Psoas muscle (tissue), 8 donors: ENCODE measurements around the gene ADCY5. TPM values are rescaled to one million over a fixed set of nuclear protein-coding genes. Genes with fewer than 3 reads are reported as not detected.

ENCODE experiments used
- ATAC-seq, 4 donors: fragments of 200-7000 bp; cut with Tn5 transposase; one replicate each; pipeline ENCODE4 v1.9.1; 2020; ENCODE audit warnings: moderate library complexity in 3 of 4, mild to moderate bottlenecking in 2 of 4
- DNase-seq, 2 donors: peaks; one replicate each; pipeline ENCODE4 v3.0.0-alpha.2; 2020
- H3K27ac ChIP-seq: fragments of 200-600 bp; one replicate; pipeline ENCODE4 v1.8.0; 2022
- H3K27me3 ChIP-seq, 3 donors: fragments of 200-600 bp in 1 of 3; one replicate each; pipeline versions ENCODE4 v1.6.1 to v1.8.0; 2013 to 2022; ENCODE audit warnings: low read length in 2 of 3, mild to moderate bottlenecking in 2 of 3, moderate library complexity in 1 of 3; ENCODE audit not compliant: insufficient read depth in 3 of 3
- H3K36me3 ChIP-seq, 2 donors: fragments of 200-600 bp in 1 of 2; one replicate each; pipeline versions ENCODE4 v1.6.1 to v1.8.0; 2013 to 2022; ENCODE audit warnings: low read depth in 1 of 2, mild to moderate bottlenecking in 1 of 2, moderate library complexity in 1 of 2; ENCODE audit not compliant: insufficient read depth in 1 of 2
- H3K4me1 ChIP-seq: fragments of 200-600 bp; one replicate; pipeline ENCODE4 v1.8.0; 2022
- H3K4me3 ChIP-seq: fragments of 200-600 bp; one replicate; pipeline ENCODE4 v1.8.0; 2022; ENCODE audit warnings: mild to moderate bottlenecking
- H3K9me3 ChIP-seq: fragments of 200-600 bp; one replicate; pipeline ENCODE4 v1.8.0; 2022
- CTCF ChIP-seq: fragments of 200-600 bp; IDR thresholded peaks from one replicate; pipeline ENCODE4 v1.8.0; 2022; ENCODE audit warnings: antibody characterized with exemption
- WGBS, 3 donors: extraction: QIAGEN DNeasy Blood & Tissue Kit; methylation state at CpG; one replicate each; pipeline versions ENCODE4 v1.1.6 to v1.1.7; 2013; 5-methylcytosine and 5-hydroxymethylcytosine counted together
- intact Hi-C, 2 donors: fragments of 100-400 bp; cut with DNase I; formaldehyde crosslinking; loops; one replicate each; pipeline versions ENCODE4 v1.11.0 to v1.14.2; 2022
- polyA plus RNA-seq, 3 donors: library from polyadenylated mRNA; stranded (reverse); fragments of 200-250 nt; gene quantifications; one replicate each; pipeline ENCODE4 v1.2.3, GENCODE V29; 2013
- total RNA-seq, 4 donors: library from RNA; stranded (reverse); fragmentation: NEBNext Ultra II Directional in 2 of 4; extraction: Animal tissue kit (Norgen Biotek cat#: 25700) in 2 of 4; gene quantifications; one replicate each; pipeline versions ENCODE4 v1.2.1 to v1.2.4, GENCODE V29; 2021 to 2023
- donor health status: healthy with polysubstance abuse.
- donor health status: DM: no; HTN: no; CAD: no; lungs with moderate emphysema.
- donor health status: Bipolar disorder and iron deficiency.
- donor health status: healthy.
- donor health status: DM: yes; HTN: yes; CAD: no.
- donor health status: DM: no; HTN: no; CAD: no.
- donor health status: DM: no; HTN: no; CAD: no.
- donor health status: DM: yes; HTN: yes; CAD: no.

ADCY5 gene
- total and polyA plus RNA-seq, 7 donors: 1.0 to 4.4 (median 1.6) TPM

DNA sequence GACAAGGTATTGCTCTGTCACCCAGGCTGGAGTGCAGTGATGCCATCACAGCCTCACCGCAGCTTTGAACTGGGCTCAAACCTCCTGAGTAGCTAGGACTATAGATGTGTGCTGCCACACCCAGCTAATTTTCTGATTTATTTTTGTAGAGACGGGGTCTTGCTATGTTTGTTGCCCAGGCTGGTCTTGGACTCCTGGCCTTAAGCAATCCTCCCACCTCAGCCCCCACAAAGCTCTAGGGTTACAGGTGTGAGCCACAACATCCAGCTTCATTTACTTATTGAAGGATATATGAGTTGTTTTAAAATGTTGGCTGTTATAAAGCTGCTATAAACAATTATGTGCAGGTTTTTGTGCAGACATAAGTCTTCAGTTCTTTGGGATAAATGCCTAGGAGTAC is 184.9 kb downstream of the ADCY5 start:
- no peak overlapping the region for H3K27ac ChIP-seq
- no peak for DNase-seq
- intact Hi-C loops: loop anchor here in 1 of 2 donors (10.0 kb wide), 1 partner anchor 319 kb away; no protein-coding TSS in a partner anchor
- no peaks in the 10 kb centered on the region for H3K9me3 ChIP-seq
- H3K4me3 ChIP-seq: no peak overlapping the region
- H3K36me3 ChIP-seq: peaks cover 0 to 25% of the 10 kb centered on the region in 2 donors
- no peaks in the 10 kb centered on the region for H3K27me3 ChIP-seq
- H3K4me1 ChIP-seq: no peaks in the 10 kb centered on the region
- WGBS, 3 donors: 95 to 96% (median 96%) methylated on average over 2 of the region's 2 CpGs
- ATAC-seq: no peak
- TF ChIP-seq CTCF: no peak

- Histone ChIP-seq H3K9me3 (no peaks in the 10 kb centered on the region), H3K4me3 (no peak overlapping the region), H3K27ac (no peak overlapping the region), H3K36me3 (peaks cover 0 to 25% of the 10 kb centered on the region in 2 donors), H3K4me1 (no peaks in the 10 kb centered on the region), H3K27me3 (no peaks in the 10 kb centered on the region)
- no peak for TF ChIP-seq CTCF
- DNase-seq (no peak), ATAC-seq (no peak)
- intact Hi-C loops: loop anchor here in 1 of 2 donors (10.0 kb wide), 1 partner anchor 318 kb away; no protein-coding TSS in a partner anchor
- WGBS, 3 donors: 85 to 97% (median 89%) methylated on average over 5 of the region's 5 CpGs
Measured at GRCh38 chr3:123262868-123263267, 186.0 kb downstream of the ADCY5 start.

DNA sequence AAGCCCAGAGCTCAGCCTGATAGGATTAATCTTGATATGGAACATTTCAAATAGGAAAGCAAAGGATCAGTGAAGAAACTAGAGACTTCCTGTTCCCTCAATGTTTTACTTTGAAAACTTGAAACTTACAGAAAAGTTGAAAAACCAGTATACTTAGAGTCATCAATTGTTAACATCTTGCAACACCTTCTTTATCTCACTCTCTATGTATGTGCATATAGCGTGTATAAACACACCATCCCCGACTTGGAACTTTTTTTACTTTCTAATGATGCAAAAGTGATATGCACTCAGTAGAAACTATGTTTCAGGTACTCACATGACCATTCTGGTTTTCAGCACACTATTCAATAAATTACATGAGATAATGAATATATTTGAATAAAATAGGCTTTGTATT is 186.7 kb downstream of the ADCY5 start:
- ATAC-seq: no peak
- 91 to 100% (median 92%) methylated on average over 2 of the region's 2 CpGs for WGBS, 3 donors

GRCh38 chr3:123261666-123262065 is 187.2 kb downstream of the ADCY5 start:
- TF ChIP-seq CTCF: no peak
- H3K4me1 ChIP-seq: no peaks in the 10 kb centered on the region
- peaks cover 0 to 30% of the 10 kb centered on the region in 2 donors for H3K36me3 ChIP-seq
- no peak for ATAC-seq
- no peak for DNase-seq
- 71 to 86% (median 78%) methylated on average over 3 of the region's 3 CpGs for WGBS, 3 donors
- H3K27ac ChIP-seq: no peak overlapping the region
- intact Hi-C loops: loop anchor here in 1 of 2 donors (10.0 kb wide), 1 partner anchor 317 kb away; no protein-coding TSS in a partner anchor
- no peaks in the 10 kb centered on the region for H3K27me3 ChIP-seq
- no peaks in the 10 kb centered on the region for H3K9me3 ChIP-seq
- no peak overlapping the region for H3K4me3 ChIP-seq

More for the DNA sequence above, 186.7 kb downstream of the ADCY5 start:
- H3K36me3 ChIP-seq: peaks cover 0 to 26% of the 10 kb centered on the region in 2 donors
- H3K4me3 ChIP-seq: no peak overlapping the region
- H3K27me3 ChIP-seq: no peaks in the 10 kb centered on the region
- H3K27ac ChIP-seq: no peak overlapping the region
- intact Hi-C loops: loop anchor here in 1 of 2 donors (10.0 kb wide), 1 partner anchor 317 kb away; no protein-coding TSS in a partner anchor
- H3K9me3 ChIP-seq: no peaks in the 10 kb centered on the region
- no peaks in the 10 kb centered on the region for H3K4me1 ChIP-seq
- no peak for TF ChIP-seq CTCF
- DNase-seq: no peak
